Measurements from ENCODE around the gene CLP1. TPM values are rescaled to one million over a fixed set of nuclear protein-coding genes. Genes with fewer than 3 reads are reported as not detected.
"Not testable (repeated sequence)": the region's sequence is repeated elsewhere in the genome, so short reads cannot be mapped to it uniquely, and the experiment has no call there.

The CLP1 gene
- total RNA-seq, 2 experiments from 2014 or later = 11.9 to 15.9 TPM

- intact Hi-C loops (cut with DNase I, micrococcal nuclease) = loop anchor here (1.0 to 10.0 kb wide), 17 partner anchors 10 to 1950 kb away; partner anchors contain the start of genes CLP1 (in 2 of the 2), MED19 (in 2 of the 2), SELENOH (in 2 of the 2) and SSRP1 (in 2 of the 2)
- H3K36me3 Mint-ChIP-seq (ENCODE audit: low read depth) = peaks cover 14% of the 10 kb centered on the region
- peak overlapping the region; percentile 99 for H3K27ac Mint-ChIP-seq
- peaks cover 35% of the 10 kb centered on the region for H3K4me1 Mint-ChIP-seq
- ATAC-seq (peak; percentile 77), DNase-seq (peak; percentile 96)
- peak overlapping the region; percentile 99 for H3K4me3 Mint-ChIP-seq
- POLR2A ChIA-PET = interaction anchor here (1.0 to 1.3 kb wide), 2 partner anchors 9 to 98 kb away, joined by 4 to 5 read pairs; partner anchors contain the start of gene CLP1
- H3K9me3 Mint-ChIP-seq (ENCODE audit: low read depth) = no peaks in the 10 kb centered on the region
- CTCF ChIA-PET = interaction anchor here (0.5 to 2.9 kb wide), 5 partner anchors 9 to 496 kb away, joined by 3 to 9 read pairs (median 6); partner anchors contain the start of gene SELENOH
- H3K27me3 Mint-ChIP-seq = no peaks in the 10 kb centered on the region
Observed at GRCh38 chr11:57667117-57667735, 9.7 kb downstream of the CLP1 start.

DNA sequence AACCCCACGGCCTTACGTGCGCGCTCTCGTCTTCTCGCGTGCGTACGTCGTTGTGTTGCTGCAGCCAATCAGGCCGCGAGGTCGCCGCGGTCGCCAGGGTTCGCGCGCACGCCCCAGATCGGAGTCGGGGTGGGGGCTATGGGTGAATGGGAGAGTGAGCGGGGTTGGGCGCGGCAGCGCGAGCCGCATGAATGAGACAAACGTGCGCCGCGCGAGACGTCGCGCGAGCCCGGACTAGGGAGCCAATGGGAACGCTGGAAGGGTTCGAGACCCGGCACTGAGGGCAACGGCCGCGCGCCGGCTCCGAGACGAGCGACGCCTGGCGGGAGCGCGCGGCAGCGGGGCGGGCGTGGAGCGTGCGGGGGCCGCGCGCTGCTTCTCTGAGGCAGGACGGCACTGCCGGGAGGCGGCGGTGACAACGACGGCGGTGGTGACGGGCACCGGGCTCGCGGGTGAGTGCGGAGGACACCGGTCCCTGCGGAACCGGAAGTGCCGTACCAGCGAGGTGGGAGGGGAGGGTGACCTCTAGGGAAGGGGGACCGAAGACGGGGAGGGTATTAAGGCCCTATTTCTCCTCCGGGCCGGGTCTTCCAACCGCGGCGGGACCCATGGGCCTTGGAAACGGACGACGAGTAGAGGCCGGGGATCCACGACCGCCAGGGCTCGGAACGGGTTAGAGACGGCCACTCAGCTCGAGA lies 10.3 kb downstream of the CLP1 start, which contains the start of gene ZDHHC5:
ZDHHC5 (plus strand) TSS at position 379 of the 698 bp plus-strand sequence. CDS start 4,977 bp downstream, outside the sequence.
- ATAC-seq = peak; percentile 88
- H3K36me3 Mint-ChIP-seq (ENCODE audit: low read depth) = peaks cover 13% of the 10 kb centered on the region

DNA sequence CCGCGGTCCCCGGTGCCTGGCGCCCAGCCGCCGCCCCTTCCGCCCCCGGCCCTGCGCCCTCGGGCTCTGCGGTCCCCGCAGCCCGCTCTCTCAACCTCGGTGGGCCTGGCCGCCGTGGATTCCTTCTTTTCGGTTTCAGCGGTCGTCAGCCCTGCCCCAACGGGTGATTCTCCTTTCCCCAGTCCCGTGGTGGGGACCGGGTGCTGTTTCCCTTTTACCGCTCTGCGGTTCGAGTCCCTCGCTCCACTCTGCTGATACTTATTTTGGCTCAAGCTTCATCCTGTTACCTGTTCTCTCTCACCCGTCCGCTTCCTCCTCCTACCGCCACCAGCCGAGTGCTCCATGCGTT lies 10.8 kb downstream of the CLP1 start:
- DNase-seq = no peak
- CTCF ChIA-PET = interaction anchor here (2.9 kb wide), 1 partner anchor 132 kb away, joined by 9 read pairs; no protein-coding TSS in a partner anchor

More for the DNA sequence above, 10.3 kb downstream of the CLP1 start, which contains the start of gene ZDHHC5:
- peak within 1 kb of the TSS; percentile 99 for H3K27ac Mint-ChIP-seq
- H3K27me3 Mint-ChIP-seq = no peaks in the 10 kb centered on the region
- intact Hi-C loops (cut with DNase I, micrococcal nuclease) = loop anchor here (1.0 to 10.0 kb wide), 17 partner anchors 11 to 1949 kb away; partner anchors contain the start of genes CLP1 (in 2 of the 2), MED19 (in 2 of the 2), SELENOH (in 2 of the 2) and SSRP1 (in 2 of the 2)
- H3K9me3 Mint-ChIP-seq (ENCODE audit: low read depth) = no peaks in the 10 kb centered on the region
- peak; percentile 100 for DNase-seq
- H3K4me3 Mint-ChIP-seq = peak within 1 kb of the TSS; percentile 99
- peaks cover 37% of the 10 kb centered on the region for H3K4me1 Mint-ChIP-seq
- POLR2A ChIA-PET = interaction anchor here (1.0 kb wide), 1 partner anchor 99 kb away, joined by 4 read pairs; no protein-coding TSS in a partner anchor
- CTCF ChIA-PET = interaction anchor here (0.5 to 2.9 kb wide), 4 partner anchors 12 to 497 kb away, joined by 3 to 9 read pairs (median 6); partner anchors contain the start of gene SELENOH

DNA sequence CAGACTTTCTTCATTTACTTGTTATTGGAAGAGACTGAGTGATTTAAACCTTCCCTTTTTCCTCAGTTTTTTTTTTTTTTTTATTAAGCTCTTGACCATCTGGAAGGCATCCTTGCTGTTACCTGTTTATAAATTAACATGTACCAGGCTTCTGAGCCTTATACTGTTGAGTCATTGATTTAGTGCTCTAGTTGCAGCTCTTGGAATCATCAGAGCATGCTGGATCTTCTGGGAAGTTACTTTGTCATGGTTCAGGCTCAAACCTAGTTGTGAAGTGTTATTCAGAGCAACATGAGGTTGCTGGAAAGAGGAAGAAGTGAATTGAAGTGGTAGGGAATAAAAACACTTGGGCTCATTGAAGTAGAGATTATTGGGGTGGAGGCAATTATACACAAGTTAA lies 16.7 kb downstream of the CLP1 start:
- CTCF ChIA-PET = interaction anchor here (0.7 to 2.2 kb wide), 2 partner anchors 30 to 58 kb away, joined by 3 to 7 read pairs; no protein-coding TSS in a partner anchor
- no peaks in the 10 kb centered on the region for H3K9me3 Mint-ChIP-seq (ENCODE audit: low read depth)
- ATAC-seq (no peak), DNase-seq (no peak)
- H3K27ac Mint-ChIP-seq = peak overlapping the region; percentile 58
- POLR2A ChIA-PET = no interaction called here
- peaks cover 50% of the 10 kb centered on the region for H3K36me3 Mint-ChIP-seq (ENCODE audit: low read depth)
- no peak overlapping the region for H3K4me3 Mint-ChIP-seq
- H3K4me1 Mint-ChIP-seq = peaks cover 78% of the 10 kb centered on the region
- no peaks in the 10 kb centered on the region for H3K27me3 Mint-ChIP-seq
- intact Hi-C loops (cut with DNase I, micrococcal nuclease) = no loop called here

More for the DNA sequence above, 10.8 kb downstream of the CLP1 start:
- Mint-ChIP-seq H3K27me3 (no peaks in the 10 kb centered on the region), H3K4me3 (peak overlapping the region; percentile 99), H3K4me1 (peaks cover 43% of the 10 kb centered on the region), H3K27ac (peak overlapping the region; percentile 99), H3K9me3 (ENCODE audit: low read depth) (no peaks in the 10 kb centered on the region), H3K36me3 (ENCODE audit: low read depth) (peaks cover 18% of the 10 kb centered on the region)
- intact Hi-C loops (cut with DNase I, micrococcal nuclease) = loop anchor here (5.0 to 10.0 kb wide), 7 partner anchors 124 to 1949 kb away; partner anchors contain the start of genes FAM111A (in 1 of the 2), OSBP (in 1 of the 2), P2RX3 (in 1 of the 2) and SSRP1 (in 1 of the 2)
- ATAC-seq = no peak
- POLR2A ChIA-PET = no interaction called here

- H3K4me3 Mint-ChIP-seq = no peak overlapping the region
- intact Hi-C loops (cut with DNase I, micrococcal nuclease) = no loop called here
- peaks cover 80% of the 10 kb centered on the region for H3K4me1 Mint-ChIP-seq
- H3K27me3 Mint-ChIP-seq = no peaks in the 10 kb centered on the region
- ChIA-PET CTCF (interaction anchor here (0.7 to 2.2 kb wide), 7 partner anchors 13 to 125 kb away, joined by 3 to 7 read pairs (median 5); no protein-coding TSS in a partner anchor), POLR2A (no interaction called here)
- DNase-seq (no peak), ATAC-seq (no peak)
- peaks cover 52% of the 10 kb centered on the region for H3K36me3 Mint-ChIP-seq (ENCODE audit: low read depth)
- peak overlapping the region; percentile 2 for H3K27ac Mint-ChIP-seq
- no peaks in the 10 kb centered on the region for H3K9me3 Mint-ChIP-seq (ENCODE audit: low read depth)
Observed at GRCh38 chr11:57675176-57675941, 17.8 kb downstream of the CLP1 start.

- ChIA-PET CTCF (interaction anchor here (1.3 to 1.4 kb wide), 2 partner anchors 12 to 334 kb away, joined by 3 read pairs; no protein-coding TSS in a partner anchor), POLR2A (interaction anchor here (1.5 kb wide), 1 partner anchor 62 kb away, joined by 3 read pairs; the partner anchor contains the start of gene SELENOH)
- Mint-ChIP-seq H3K4me3 (no peak overlapping the region), H3K4me1 (peaks cover 63% of the 10 kb centered on the region), H3K36me3 (ENCODE audit: low read depth) (peaks cover 56% of the 10 kb centered on the region), H3K27me3 (no peaks in the 10 kb centered on the region), H3K9me3 (ENCODE audit: low read depth) (no peaks in the 10 kb centered on the region), H3K27ac (no peak overlapping the region)
- ATAC-seq = no peak
- intact Hi-C loops (cut with DNase I, micrococcal nuclease) = no loop called here
- DNase-seq = no peak
Observed at GRCh38 chr11:57679396-57679795, 21.8 kb downstream of the CLP1 start.

GRCh38 chr11:57680552-57680874 lies 23.0 kb downstream of the CLP1 start:
- Mint-ChIP-seq H3K27me3 (no peaks in the 10 kb centered on the region), H3K9me3 (ENCODE audit: low read depth) (no peaks in the 10 kb centered on the region), H3K27ac (peak overlapping the region; percentile 12), H3K4me1 (peaks cover 52% of the 10 kb centered on the region), H3K4me3 (no peak overlapping the region), H3K36me3 (ENCODE audit: low read depth) (peaks cover 63% of the 10 kb centered on the region)
- CTCF ChIA-PET = interaction anchor here (0.6 to 1.5 kb wide), 4 partner anchors 116 to 815 kb away, joined by 3 to 4 read pairs (median 3); no protein-coding TSS in a partner anchor
- ATAC-seq (peak; percentile 83), DNase-seq (no peak)
- POLR2A ChIA-PET = interaction anchor here (0.6 to 1.5 kb wide), 2 partner anchors 61 to 254 kb away, joined by 3 read pairs; partner anchors contain the start of gene SELENOH
- intact Hi-C loops (cut with DNase I, micrococcal nuclease) = no loop called here

DNA sequence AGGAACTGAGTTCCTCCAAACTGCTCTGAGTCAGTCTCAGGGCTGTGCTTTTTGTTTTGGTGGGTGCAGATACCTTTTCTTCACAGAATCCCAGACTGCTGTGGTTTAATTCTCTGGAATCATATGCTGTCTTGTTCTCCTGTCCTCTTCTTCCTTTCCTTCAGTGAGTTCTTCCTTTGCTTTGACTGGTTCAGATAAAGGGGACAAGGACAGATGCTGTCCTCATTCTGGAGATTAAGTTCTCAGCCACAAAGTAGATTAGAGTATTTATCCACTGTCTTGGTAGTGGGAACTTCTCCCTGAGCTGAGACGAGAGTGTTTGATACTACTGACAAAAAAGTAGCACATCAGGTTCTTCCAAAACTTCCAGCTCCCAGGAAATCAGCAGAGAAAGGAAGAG lies 23.6 kb downstream of the CLP1 start:
- Mint-ChIP-seq H3K27ac (peak overlapping the region; percentile 72), H3K4me3 (no peak overlapping the region), H3K4me1 (peaks cover 45% of the 10 kb centered on the region), H3K27me3 (no peaks in the 10 kb centered on the region), H3K36me3 (ENCODE audit: low read depth) (peaks cover 57% of the 10 kb centered on the region), H3K9me3 (ENCODE audit: low read depth) (no peaks in the 10 kb centered on the region)
- intact Hi-C loops (cut with DNase I, micrococcal nuclease) = no loop called here
- POLR2A ChIA-PET = interaction anchor here (0.6 kb wide), 1 partner anchor 255 kb away, joined by 3 read pairs; no protein-coding TSS in a partner anchor
- DNase-seq = no peak
- no peak for ATAC-seq
- CTCF ChIA-PET = interaction anchor here (1.5 kb wide), 1 partner anchor 117 kb away, joined by 3 read pairs; no protein-coding TSS in a partner anchor

GRCh38 chr11:57690474-57690873 lies 32.9 kb downstream of the CLP1 start:
- H3K4me3 Mint-ChIP-seq; H3K27me3 Mint-ChIP-seq; H3K4me1 Mint-ChIP-seq; H3K27ac Mint-ChIP-seq; ATAC-seq; CTCF ChIA-PET; DNase-seq; POLR2A ChIA-PET; H3K9me3 Mint-ChIP-seq (ENCODE audit: low read depth); intact Hi-C loops (cut with DNase I, micrococcal nuclease): not testable (repeated sequence)
- H3K36me3 Mint-ChIP-seq (ENCODE audit: low read depth) = peaks cover 46% of the 10 kb centered on the region

- Mint-ChIP-seq H3K36me3 (ENCODE audit: low read depth) (peaks cover 48% of the 10 kb centered on the region), H3K4me3 (no peak overlapping the region), H3K27ac (no peak overlapping the region), H3K4me1 (no peaks in the 10 kb centered on the region), H3K27me3 (no peaks in the 10 kb centered on the region), H3K9me3 (ENCODE audit: low read depth) (no peaks in the 10 kb centered on the region)
- no peak for ATAC-seq
- POLR2A ChIA-PET = no interaction called here
- no peak for DNase-seq
- CTCF ChIA-PET = interaction anchor here (1.3 to 1.9 kb wide), 4 partner anchors 9 to 127 kb away, joined by 3 to 5 read pairs (median 3); no protein-coding TSS in a partner anchor
- intact Hi-C loops (cut with DNase I, micrococcal nuclease) = no loop called here
Observed at GRCh38 chr11:57698843-57699365, 41.3 kb downstream of the CLP1 start.

Measured in activated CD4-positive, alpha-beta T cell treated with anti-CD3 and anti-CD28 coated beads for 36 hours (primary cell).